Mesenteric fat pad (tissue), 1 donor: ENCODE results near the gene LACTB. TPM values are rescaled to one million over a fixed set of nuclear protein-coding genes. Genes with fewer than 3 reads are reported as not detected.

Experiments used
- DNase-seq: peaks from one replicate; pipeline ENCODE4 v3.0.0-alpha.2; 2020; ENCODE audit warnings: low spot score
- total RNA-seq: library from RNA; stranded (reverse); fragmentation: NEBNext Ultra II Directional; extraction: Animal tissue kit (Norgen Biotek cat#: 25700); gene quantifications from one replicate; pipeline ENCODE4 v1.2.1, GENCODE V29; 2021
- donor health status: DM: yes; HTN: yes; CAD: no.

Gene LACTB
- total RNA-seq, 1 donor from 2014 or later: 30.1 TPM

DNA sequence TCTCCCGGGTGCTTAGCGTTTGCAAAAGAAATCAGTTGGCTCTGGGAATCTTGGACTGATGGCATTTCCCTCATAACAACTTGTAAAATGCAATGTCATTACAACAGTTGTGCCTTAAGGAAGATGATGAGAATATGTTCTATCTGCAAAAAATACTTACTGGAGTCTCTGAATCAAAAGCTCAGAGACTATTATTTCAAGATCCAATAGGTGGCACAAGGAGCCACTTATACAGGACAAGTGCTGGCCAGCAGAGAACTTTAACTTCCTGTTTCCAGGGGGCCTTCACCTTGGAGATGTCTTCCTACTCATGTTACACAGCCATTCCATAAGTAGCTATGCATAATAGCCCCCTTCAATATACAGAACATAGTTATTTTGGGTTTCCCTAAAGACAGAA is 44.6 kb downstream of the LACTB start:
- no peak for DNase-seq

DNA sequence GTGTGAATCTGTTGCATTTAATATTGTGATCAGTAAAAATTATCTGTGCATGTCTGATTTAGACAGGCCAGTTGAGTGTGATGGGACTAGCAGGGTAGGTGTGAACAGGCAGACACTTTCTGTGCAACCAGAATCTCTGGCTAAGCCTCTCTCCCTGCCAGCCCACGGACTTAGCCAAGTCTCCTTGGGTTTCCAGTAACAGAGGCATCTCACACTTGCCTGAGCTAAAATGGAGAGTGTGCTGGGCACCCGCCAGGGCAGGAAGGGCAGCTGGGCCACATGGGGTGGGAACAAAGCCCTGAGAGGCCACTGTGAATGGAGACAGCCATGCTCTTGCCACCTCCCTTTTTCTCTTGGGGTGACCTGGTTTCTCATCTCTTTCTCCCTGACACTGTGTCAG is 48.1 kb downstream of the LACTB start:
- DNase-seq: no peak

DNA sequence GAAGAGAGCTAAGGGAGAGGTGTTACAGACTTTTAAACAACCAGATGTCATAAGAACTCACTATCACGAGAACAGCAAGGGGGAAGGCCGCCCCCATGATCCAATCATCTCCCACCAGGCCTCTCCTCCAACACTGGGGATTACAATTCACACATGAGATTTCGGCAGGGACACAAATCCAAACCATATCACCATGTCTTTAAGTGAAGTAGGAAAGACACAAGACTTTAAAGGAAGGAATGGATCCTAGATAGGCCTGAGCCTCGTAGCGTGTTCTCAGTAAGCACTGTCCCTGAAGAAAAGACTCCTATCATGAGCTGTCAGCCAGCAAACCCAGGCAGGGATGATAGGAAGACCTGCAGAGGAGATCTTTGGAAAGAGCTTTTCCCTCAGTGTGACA is 50.7 kb downstream of the LACTB start:
- DNase-seq: no peak

DNA sequence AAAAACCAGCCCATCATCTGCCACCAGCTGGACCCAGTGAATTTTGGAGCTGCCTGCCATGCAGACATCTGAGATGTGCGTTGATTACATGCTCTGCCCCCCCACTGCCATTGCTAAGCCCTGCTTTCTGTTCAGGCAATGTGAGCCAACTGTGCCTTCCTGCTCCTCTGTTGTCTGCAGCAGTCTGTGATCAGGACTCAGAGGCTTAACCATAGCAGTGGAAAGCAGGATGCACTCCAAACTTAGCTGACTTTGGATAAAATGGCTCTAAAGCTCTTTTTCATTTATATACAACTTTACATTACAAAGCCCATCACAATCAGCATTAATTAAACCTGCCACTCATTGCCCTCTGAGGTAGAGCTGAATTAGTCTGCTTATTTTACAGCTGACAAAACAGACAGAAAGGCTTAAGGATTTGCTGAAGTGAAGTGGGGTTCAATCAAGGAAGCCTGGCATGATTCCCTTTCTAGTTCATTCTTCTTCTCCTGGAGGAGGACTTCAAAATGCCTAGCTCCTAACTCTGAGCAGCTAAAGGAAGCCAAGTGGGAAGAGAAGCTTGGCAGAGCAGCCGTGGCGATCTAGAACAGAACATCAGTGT is 51.3 kb downstream of the LACTB start:
- DNase-seq: no peak

DNA sequence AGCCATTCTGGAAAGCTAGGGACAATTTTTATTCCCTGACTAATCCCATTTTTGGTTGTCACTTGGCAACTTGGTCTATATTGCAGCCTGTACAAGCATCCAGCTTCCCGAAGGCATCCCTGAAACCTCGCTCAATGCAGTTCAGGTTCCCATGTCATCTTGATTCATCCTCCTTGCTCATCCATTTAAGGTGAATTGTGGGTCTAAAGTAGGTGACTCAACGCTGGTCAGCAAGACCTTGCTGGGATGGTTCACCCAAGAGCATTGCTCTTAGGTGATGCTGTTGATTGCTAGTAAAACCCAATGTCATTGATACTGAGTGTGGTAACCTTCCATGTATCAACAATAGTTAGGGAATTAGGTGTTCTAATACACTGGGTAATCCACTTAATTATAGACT is 54.6 kb downstream of the LACTB start:
- no peak for DNase-seq

DNA sequence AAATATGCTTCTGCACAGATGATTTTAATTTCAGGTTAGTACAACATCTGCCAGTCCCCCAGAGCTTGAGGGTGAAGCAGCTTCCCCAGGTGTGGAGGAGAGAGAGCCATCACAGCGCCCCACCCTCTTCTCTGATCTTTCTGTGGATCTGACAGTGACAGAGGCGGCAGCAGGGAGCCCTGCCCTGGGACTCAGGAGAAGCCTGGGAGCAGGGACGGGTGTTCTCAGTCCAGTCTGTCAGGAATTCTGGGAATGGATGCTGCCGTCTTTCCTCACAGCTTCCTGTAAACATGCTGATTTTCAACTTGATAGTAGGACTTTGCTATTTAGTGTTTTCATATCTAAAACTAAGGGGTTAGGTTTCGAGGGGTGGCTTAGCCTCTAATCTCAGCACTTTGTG is 56.4 kb downstream of the LACTB start:
- DNase-seq: no peak

DNA sequence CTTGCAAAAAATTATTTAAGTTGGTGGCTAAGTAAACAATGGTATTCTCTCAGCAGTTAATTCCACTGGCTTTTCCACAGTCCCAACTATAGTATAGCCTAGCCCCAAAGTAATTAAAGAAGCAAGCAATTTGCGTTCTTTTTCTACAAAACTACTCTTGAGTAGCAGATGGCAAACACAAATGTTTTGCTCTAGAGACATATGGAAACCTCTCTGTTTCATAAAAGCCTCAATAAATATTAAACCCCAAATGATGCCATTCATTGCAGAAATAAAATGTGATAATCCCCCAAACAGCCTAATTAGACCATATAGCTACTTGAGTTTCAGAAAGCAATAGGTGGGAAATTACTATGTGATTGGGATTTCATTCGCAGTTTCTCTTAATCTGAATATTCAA is 59.1 kb downstream of the LACTB start:
- no peak for DNase-seq

DNA sequence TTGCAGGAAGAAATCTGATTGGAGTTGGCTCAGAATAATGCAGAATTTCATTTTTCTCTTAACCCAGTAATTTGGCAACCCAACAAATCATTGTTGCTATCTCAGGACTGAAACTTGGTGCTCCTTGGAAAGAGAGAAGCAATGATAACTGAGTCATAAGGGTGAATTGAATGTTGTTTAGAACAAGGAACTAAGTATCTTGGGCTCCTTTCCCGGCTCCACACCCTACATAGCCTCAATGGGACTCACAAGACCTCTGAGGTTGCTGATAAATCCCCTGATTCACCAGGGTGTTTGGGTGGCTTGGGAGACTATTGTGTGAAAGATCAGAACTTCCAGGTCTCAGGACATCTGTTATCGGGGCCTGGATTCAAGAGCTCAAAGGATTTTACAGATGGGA is 60.0 kb downstream of the LACTB start:
- no peak for DNase-seq

DNA sequence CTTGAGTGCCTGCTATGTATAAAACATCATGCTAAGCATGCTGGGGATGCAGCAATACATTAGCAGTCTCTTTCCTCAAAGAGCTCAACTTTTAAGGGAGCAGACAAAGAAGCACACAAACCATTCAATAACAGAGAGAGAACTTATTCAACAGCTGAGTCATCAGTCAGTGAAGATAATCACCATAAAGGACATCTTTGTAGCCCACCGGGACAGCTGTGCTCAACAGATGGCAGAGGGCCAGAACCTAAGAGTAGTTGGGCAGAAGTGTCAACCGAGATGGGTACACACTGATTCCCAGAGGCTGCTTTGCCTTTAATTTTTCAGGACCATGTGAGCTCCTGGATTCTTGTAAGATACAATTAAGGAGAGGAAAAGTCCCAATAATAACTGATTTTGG is 63.5 kb downstream of the LACTB start:
- no peak for DNase-seq

DNA sequence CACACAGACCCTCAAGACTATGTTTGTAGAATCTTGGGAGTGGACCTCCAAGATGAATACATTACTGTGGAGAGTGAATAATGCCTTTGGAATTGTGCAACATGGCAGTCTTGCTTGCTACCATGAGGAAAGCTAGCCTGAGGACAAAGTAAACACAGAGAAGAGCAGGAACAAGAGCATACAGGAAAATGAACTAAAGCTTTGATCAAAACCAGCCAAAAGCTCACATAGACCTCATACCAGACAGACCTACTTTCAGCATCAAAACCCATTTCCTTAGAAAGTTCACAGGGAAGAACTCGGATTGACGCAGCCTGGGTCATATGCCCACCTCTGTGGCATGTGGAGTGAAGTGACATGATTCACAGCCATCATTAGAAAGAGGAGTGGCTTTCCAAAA is 64.4 kb downstream of the LACTB start:
- no peak for DNase-seq

DNA sequence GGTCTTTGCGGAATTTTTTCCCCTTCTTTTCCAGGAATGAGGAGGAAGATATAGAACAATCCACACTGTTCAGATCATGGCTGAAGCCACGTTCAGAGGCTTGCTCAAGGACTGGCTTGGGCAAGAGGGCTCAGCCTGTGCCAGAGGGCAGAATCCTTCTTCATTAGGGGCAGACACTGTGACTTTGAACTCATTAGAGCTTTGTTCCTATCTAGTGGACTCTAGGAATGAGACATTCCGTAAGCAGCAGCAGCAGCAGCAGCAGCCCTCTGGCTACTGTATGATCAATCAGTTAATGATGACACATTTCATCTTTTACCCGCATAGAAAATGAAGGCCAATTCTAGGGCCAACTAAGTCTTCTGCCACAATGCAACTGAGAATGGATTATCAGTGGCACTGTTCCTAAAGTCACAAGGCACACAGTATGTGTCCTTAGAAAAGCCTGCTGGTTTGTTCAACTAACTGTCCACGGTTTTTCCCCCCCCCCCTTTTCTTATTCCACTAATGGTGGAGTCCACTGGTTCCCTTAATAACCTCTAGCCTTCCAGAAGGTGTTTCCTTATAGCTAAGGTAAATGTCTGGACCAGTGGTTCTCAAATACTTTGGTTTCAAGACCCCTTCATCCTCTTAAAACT is 66.0 kb downstream of the LACTB start:
- no peak for DNase-seq

DNA sequence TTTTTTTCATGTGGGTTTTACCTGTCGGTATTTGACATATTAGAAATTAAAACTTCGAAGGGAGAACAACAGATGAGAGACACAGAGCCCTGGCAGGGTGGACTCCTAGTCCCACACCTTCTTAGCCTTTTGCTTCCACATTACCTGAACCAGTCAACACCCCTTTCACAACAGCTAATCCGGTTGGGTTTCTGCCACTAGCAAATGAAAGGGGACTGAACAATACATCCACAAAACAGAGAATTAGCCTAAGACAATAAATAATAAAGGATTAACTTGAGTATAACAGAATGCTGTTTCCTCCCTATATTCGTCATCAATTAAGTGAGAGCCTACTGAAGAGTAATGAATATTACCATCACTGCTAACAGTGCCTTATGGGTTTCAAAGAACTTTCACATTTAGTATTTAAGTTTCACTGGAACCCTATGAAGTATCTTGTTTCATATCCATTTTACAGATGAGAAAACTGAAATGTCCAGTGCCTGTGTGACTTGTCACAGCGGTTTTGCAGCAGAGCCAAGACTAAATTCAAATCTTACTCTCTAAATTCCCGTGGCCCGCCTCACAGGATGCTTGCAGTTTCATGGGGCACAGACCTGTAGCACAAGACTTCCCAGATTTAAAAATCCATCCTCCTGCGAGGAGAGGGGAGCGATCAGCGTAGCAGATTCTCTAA is 66.7 kb downstream of the LACTB start:
- DNase-seq: no peak

DNA sequence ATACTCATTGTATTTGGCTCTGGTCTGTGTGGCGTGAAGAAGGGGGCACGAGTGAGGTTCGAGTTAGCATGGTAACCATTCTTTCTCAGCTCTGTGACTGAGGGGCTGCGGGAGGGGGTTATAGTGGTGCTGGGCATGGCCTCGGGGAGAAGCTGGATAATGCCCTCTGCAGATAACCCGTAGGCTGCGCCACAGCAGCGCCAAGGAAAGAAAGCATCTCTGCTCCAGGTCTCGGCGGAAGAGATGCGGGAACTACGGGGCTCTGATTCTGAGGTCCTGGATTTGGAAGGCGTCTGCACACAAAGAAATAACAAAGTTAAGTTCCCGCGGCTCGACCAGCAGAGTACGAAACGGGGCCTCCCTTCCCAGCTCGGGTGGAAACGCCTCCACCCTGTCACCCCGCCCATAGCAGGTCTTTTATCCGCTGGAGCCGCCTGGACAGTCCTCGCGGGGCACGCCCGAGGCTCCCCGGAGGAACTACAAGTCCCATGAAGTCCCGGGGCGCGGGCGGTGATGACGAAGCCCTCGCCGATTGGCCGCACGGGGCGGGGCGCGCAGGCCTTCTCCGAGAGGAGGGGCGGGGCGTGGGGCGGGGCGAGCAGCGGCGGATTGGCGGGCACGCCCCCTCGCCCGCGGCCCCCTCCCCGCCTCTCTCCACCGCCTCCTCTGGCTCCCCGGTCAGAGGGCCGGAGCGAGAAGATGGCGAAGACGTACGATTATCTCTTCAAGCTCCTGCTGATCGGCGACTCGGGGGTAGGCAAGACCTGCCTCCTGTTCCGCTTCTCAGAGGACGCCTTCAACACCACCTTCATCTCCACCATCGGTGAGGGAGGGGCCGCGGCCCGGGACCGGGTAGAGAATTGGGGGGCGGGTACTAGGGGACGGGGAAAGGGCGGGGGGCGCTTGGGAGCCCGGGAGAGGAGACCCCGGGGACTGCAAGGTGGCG is 67.5 kb downstream of the LACTB start, which contains the start of gene RAB8B:
TSS of gene RAB8B (plus strand) at position 681 of the 946 bp plus-strand sequence. CDS start at position 700, 19 bp downstream.
- peak; percentile 100 for DNase-seq

DNA sequence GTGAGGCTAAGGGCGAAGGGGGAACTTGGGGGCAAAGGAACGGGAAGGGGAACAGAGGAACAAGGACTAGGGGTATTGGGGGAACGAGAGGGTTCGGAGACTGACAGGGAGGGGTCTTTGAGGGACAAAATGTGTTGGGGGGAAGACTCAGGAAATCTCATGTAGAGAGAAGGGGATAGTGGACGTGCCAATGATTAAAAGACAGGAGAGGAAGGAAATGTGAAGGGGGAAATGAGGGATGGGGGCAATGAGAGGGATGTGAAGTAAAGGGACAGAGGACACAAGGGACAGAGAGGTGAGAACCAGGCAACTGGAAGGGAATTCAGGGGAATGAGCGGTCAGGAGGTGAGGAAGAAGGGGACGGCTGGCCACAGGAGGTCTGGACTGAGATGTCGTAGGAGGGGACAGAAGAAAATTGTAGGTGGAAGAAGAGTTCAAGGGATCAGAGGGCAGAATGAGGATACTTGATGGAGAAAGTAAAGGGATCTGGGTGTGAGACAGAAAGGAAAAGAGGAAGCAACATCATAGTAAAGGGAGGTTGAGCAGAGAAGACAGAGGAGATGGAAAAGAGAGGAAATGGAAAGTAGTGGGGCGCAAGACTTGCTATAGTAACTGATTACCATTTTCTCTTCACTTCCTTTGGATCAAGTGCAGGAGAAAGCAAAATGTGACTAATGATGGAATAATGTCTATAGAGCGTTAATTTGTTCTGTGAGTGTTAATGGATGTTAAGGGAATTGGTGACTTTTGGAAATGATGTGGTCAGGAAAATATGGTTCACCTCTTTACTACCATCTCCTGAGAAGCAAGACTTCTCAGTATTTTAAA is 68.5 kb downstream of the LACTB start:
- DNase-seq: no peak

DNA sequence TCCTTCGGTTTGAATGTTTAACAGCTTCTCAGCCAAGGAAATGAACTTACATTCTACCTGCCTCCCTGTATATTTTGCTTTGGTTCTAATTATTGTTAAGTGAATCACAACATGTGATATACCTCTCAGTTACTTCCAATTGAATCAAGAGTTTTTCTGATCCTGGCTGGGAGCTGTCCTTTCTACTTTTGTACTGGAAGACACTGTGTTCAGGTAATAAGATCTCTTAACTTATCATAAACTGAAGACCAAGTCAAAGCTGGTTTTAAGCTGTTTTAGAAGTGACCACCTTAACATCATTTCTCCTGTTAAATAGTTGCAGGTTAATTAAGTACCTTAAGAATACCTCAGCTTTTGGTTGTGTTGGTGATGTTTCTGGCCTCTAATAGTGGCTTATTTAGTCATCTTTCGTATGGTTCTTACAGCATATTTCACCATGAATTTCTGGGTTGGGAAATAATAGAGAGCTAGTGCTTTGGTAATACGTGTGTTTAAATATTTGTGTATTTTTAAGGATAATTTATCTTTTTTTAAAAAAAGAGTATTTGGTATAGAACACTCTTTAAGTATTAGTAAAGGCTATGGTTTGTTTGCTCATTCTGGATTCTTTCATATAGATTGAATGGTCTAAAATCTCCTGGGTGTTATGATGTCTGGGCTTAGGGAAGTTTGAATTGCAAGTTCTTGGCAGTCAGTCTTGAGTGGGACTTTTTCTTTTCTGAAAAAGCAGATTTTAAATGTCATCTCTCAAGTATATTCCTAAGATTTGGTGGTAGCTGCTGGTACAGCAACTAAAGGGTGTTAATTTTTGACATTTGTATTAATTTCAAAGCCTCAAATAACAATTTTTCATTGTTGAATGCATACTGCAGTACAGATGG is 69.3 kb downstream of the LACTB start:
- DNase-seq: no peak
